Measurements from ENCODE around the gene MIPEP.
"Not testable (repeated sequence)": the region's sequence is repeated elsewhere in the genome, so short reads cannot be mapped to it uniquely, and the experiment has no call there.

MIPEP gene

GRCh38 chr13:23750383-23751121 is 138.6 kb downstream of the MIPEP start:
- in situ Hi-C loops (cut with HindIII; ENCODE audit: low pct_ligation_motif_present, low sequenced_read_pairs), result no loop called here

GRCh38 chr13:23749288-23749873 is 139.8 kb downstream of the MIPEP start:
- no peak overlapping the region for H3K4me3 ChIP-seq (ENCODE audit: low read depth, low read length)
- H3K27ac ChIP-seq, result peak overlapping the region; percentile 93
- H3K36me3 ChIP-seq (replicated peaks), result no peaks in the 10 kb centered on the region
- no peak for DNase-seq
- TF ChIP-seq CTCF (IDR thresholded peaks at IDR 0.05; ENCODE audit: low read depth, low read length, missing control alignments), result no peak
- in situ Hi-C loops (cut with HindIII; ENCODE audit: low pct_ligation_motif_present, low sequenced_read_pairs), result no loop called here
- no peaks in the 10 kb centered on the region for H3K27me3 ChIP-seq (replicated peaks)

More at GRCh38 chr13:23750383-23751121, 138.6 kb downstream of the MIPEP start:
- no peak for TF ChIP-seq CTCF (IDR thresholded peaks at IDR 0.05; ENCODE audit: low read depth, low read length, missing control alignments)
- Histone ChIP-seq H3K4me3 (ENCODE audit: low read depth, low read length) (no peak overlapping the region), H3K27me3 (replicated peaks) (no peaks in the 10 kb centered on the region), H3K27ac (peak overlapping the region; percentile 93), H3K36me3 (replicated peaks) (no peaks in the 10 kb centered on the region)
- peak; percentile 90 for DNase-seq

GRCh38 chr13:23748109-23748990 is 140.8 kb downstream of the MIPEP start:
- in situ Hi-C loops (cut with HindIII; ENCODE audit: low pct_ligation_motif_present, low sequenced_read_pairs), result no loop called here
- no peak for TF ChIP-seq CTCF (IDR thresholded peaks at IDR 0.05; ENCODE audit: low read depth, low read length, missing control alignments)
- peak overlapping the region; percentile 16 for H3K27ac ChIP-seq

GRCh38 chr13:23746141-23746540 is 143.1 kb downstream of the MIPEP start:
- in situ Hi-C loops (cut with HindIII; ENCODE audit: low pct_ligation_motif_present, low sequenced_read_pairs); H3K36me3 ChIP-seq (replicated peaks); DNase-seq; H3K4me3 ChIP-seq (ENCODE audit: low read depth, low read length); H3K27ac ChIP-seq; H3K27me3 ChIP-seq (replicated peaks): not testable (repeated sequence)

More at GRCh38 chr13:23748109-23748990, 140.8 kb downstream of the MIPEP start:
- no peaks in the 10 kb centered on the region for H3K36me3 ChIP-seq (replicated peaks)
- no peaks in the 10 kb centered on the region for H3K27me3 ChIP-seq (replicated peaks)
- no peak overlapping the region for H3K4me3 ChIP-seq (ENCODE audit: low read depth, low read length)
- DNase-seq, result no peak

- no peak for DNase-seq
- H3K4me3 ChIP-seq (ENCODE audit: low read depth, low read length), result no peak overlapping the region
- H3K27ac ChIP-seq, result no peak overlapping the region
- H3K36me3 ChIP-seq (replicated peaks), result no peaks in the 10 kb centered on the region
- in situ Hi-C loops (cut with HindIII; ENCODE audit: low pct_ligation_motif_present, low sequenced_read_pairs), result no loop called here
- TF ChIP-seq CTCF (IDR thresholded peaks at IDR 0.05; ENCODE audit: low read depth, low read length, missing control alignments), result no peak
- H3K27me3 ChIP-seq (replicated peaks), result no peaks in the 10 kb centered on the region
These were observed 144.9 kb downstream of the MIPEP start for GRCh38 chr13:23744315-23744714.

Measured in brain microvascular endothelial cell (primary cell).